Ovary (tissue), 3 donors: ENCODE results near the gene CNOT6L.

Experiments used
- CTCF ChIP-seq, 3 donors: fragments of 450-650 bp in 2 of 3; fragments of 200-600 bp in 1 of 3; IDR thresholded peaks; one replicate each; pipeline versions ENCODE4 v1.5.1 to v1.8.0; 2016 to 2022; ENCODE audit warnings: antibody characterized with exemption in 3 of 3, mild to moderate bottlenecking in 1 of 3
- POLR2A ChIP-seq: fragments of 450-650 bp; IDR thresholded peaks from one replicate; pipeline ENCODE4 v1.6.1; 2017; ENCODE audit warnings: antibody characterized with exemption, mild to moderate bottlenecking, moderate library complexity
- donor health status: DM: no; HTN: no; CAD: no.

GRCh38 chr4:77671051-77671450 is 148.1 kb downstream of the CNOT6L start:
- no peak for TF ChIP-seq CTCF (IDR thresholded peaks at IDR 0.05)
- TF ChIP-seq POLR2A, result no peak
